Posterior cingulate gyrus (tissue), 11 donors: ENCODE results near the gene OBSL1.

Experiments used
- DNase-seq, 10 donors: peaks; one replicate each; pipeline versions ENCODE4 v3.0.0 to v3.0.0-alpha.2; 2020 to 2021; ENCODE audit warnings: mixed read lengths in 3 of 10
- intact Hi-C: fragments of 100-400 bp; cut with DNase I; formaldehyde crosslinking; loops from one replicate; pipeline ENCODE4 v1.15.1; 2023

The OBSL1 gene

DNA sequence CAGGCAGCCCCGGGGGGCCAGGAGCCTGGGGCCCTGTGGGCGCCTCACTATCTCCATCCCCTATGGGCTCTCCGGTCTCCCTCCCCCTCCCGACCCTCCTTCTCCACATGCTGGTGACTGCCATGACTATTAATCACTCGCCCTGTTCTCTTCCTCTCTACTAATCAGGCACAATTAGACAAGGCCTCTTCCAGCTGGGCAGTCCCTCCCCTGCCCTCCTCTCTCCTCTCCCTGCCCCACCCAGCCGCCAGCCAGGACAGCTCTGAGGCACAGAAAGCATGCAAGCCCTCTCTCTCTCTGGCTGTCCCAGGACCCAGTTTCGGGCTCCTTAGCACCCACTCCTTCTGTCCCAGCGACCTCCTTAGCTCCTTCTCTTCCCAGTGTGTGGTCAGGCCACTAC lies 51.3 kb downstream of the OBSL1 start:
- intact Hi-C loops = loop anchor here (5.0 kb wide), 1 partner anchor 38 kb away; no protein-coding TSS in a partner anchor
- DNase-seq = peak in 1 of 10 donors; percentile 23

DNA sequence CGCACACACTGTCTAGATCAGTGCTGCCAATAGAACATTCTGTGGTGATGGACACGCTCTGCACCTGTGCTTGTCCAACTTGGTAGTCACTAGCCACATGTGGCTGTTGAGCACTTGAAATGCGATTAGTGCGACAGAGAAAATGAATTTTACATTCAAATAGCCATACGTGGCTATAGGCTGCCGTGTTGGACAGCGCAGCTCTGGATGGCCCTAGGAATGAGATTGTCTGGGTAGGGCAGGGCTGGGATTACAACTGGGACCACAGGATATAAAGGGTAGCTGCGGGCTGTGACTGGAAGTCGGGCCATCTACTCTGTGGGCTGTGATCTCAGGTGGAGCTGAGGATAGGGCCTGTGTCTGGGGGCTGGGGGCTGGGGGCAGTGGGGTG lies 51.8 kb downstream of the OBSL1 start:
- intact Hi-C loops = no loop called here
- no peak for DNase-seq

DNA sequence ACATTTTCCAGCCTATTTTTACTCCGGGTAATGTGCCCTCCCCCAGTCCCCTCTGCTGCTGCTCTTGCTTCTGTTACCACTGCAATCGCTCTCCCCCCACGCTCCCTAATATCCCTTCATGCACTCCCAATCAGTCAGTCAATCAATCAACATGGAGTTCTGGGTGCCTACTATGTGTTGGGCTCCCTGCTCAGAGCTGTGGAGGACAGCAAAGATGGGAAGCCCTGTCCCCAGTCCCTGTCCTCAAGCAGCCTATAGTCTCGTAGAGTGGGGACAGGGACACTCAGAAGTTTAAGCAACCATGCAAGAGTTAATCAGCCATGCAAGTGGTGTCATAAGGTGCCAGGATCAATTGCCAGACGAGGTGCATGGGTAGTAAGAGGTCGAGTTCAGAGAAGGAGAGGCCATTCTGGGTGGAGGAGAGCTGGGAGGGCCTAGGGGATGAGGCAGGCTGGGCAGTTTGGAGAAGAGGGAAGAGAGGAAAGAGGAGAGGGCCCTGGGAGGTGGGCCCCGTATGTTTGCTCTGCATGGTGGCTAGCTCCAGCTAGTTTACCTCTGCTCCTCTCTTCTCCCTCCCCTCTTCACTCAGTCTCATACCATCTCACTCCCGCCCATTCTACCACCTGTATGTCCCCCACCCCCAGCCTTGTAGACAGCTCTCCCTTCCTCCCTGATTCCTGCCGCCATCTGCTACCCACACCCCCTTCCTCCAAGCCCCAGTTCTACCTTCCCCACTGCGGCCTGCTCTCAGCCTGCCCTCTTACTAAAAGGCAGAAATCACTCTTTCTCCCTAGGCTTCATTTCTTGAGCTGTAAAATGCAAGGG lies 53.2 kb downstream of the OBSL1 start:
- DNase-seq = no peak
- intact Hi-C loops = no loop called here

DNA sequence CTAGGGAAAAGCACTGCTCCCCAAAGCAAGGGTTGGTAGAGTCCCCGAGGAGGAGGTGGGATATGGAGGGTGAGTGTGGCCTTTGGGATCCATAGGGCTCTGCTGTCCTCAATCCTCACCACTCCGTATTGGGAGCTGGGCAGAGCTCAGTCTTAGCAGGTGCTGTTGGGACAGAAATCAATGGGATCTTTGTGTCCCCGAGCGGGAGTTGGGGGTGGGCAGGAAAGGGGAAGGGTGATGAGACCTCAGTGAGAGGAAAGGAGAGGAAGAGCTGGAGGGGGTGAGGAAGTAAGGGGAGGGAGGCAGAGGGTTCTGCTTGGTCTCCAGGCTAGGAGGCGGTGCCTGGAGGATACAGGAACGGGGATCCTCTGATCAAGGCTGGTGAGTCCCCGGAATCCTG lies 54.5 kb downstream of the OBSL1 start:
- intact Hi-C loops = no loop called here
- DNase-seq = no peak

DNA sequence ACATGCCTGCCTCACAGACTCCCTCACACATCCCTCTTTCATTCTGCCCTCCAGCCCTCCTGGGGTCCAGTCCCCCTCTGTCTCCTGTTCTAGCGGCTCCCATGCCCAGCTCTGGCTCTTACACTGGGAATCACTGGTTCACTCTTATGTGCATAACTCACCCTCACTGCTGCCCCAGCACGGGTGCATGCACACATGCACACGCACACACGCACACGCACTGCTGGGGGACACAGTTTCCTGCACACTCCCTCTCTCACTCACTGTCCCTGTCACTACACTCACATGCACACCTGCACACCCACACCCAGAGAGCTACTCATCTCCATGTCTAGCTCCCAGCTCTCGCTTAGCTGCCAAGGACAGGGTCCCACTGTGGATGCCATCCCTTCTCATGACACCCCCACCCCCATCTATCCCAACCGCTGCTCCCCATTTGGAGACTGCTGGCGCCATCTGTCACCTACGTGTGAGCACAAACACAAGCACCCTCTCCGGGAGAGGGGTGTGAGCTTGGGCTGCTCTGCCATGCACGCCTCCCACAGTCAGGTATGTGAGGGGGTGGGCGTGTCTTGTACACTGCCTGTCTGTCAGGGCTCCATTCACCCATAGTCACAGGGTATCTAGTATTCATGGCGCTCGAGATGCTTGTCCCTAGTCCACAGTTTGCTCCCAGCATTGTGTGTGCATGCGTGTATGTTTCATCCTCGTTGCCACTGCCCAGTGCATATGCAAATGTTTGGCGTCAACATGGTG lies 55.3 kb downstream of the OBSL1 start:
- intact Hi-C loops = no loop called here
- DNase-seq = no peak

DNA sequence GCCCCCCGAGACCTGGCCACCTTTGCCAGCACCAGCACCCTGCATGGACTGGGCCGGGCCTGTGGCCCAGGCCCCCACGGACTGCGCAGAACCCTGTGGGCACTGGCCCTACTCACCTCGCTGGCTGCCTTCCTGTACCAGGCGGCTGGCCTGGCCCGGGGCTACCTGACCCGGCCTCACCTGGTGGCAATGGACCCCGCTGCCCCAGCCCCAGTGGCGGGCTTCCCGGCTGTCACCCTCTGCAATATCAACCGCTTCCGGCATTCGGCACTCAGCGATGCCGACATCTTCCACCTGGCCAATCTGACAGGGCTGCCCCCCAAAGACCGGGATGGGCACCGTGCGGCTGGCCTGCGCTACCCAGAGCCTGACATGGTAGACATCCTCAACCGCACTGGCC lies 56.5 kb downstream of the OBSL1 start:
- intact Hi-C loops = no loop called here

DNA sequence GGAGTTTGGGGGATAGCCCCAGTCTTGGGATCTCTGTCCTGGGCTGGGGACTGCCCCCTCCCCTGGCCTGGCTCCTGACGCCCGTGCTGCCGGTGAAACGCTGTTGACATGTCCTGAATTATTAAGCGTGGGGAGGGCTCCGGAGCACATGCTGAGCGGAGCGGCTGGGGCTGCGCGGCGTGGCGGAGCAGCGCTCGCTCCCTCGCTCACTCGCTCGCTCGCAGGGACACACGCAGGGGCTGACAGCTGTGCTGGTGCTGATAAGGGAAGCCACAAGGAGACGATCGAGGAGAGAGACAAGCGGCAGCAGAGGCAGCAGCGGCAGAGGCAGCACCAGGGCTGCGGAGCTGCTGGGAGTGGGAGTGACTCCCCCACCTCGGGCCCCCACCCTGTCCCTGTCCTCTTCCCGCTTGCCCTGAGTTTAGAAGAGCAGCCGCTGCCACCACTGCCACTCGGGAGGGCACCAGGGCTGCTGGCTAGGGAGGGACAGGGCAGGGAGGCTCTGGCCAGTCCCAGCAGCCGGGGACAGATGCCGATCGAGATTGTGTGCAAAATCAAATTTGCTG lies 57.1 kb downstream of the OBSL1 start, which contains the start of gene ASIC4:
TSS of gene ASIC4 (plus strand) at position 287 of the 566 bp plus-strand sequence. CDS start at position 530, 243 bp downstream.
- DNase-seq = peak in 2 of 10 donors; percentile 32 to 79
- intact Hi-C loops = no loop called here

More for the DNA sequence above, 56.5 kb downstream of the OBSL1 start:
- DNase-seq = peak in 1 of 10 donors; percentile 69

DNA sequence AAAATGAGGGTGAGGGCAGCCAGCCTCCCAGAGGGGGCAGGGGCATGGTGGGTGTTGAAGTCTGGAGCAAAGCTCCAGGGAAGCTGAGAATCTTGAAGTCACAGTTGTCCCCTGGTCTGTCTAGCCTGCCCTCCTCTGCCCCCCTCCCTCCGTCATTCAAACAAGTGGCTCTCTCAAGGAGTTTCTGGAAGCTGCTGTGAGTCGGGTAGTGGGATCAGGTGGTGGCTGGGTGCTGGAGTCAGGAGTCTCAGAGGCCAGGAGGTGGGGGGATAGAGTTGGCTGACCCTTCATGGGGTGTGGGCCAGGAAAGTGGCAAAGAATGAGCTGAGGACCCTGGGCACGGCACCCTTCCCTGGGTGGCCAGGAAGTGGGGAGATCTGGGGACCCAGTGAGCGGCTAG lies 57.6 kb downstream of the OBSL1 start:
- DNase-seq = peak in 1 of 10 donors; percentile 44

DNA sequence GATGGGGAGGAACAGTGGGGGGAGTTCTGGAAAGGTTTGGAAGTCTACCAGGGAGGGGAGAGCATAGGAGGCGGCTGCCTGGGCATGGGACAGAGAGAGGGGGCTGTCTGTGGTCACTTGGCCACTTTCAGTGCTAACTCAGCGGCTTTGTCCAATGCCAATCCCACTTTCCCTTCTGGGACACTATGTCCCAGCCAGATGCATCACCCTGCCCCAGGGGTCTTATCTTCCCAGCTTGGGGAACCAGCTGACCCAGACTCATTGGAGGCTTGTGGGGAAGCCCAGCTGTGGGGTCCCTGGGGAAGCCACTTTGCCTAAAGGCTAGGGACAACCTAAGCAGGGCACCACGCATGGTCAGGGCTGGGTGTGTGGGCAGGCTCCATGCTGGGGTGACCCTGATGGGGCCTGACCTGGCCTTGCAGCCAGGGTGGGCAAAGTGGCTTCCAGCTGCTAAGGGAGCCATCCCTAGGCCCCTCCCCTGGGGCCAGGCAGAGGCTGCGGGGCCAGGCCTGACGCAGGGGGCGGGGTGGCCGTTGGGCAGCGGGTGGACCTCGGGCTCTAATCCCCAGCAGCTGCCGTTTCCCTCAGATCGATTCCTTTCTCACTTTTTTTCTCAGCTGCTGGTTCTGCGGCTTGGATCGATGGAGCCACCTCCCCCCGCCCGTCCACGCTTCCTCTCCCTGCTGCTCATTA lies 58.7 kb downstream of the OBSL1 start:
- intact Hi-C loops = no loop called here
- peak in 1 of 10 donors; percentile 52 for DNase-seq

More for the DNA sequence above, 57.6 kb downstream of the OBSL1 start:
- intact Hi-C loops = no loop called here

DNA sequence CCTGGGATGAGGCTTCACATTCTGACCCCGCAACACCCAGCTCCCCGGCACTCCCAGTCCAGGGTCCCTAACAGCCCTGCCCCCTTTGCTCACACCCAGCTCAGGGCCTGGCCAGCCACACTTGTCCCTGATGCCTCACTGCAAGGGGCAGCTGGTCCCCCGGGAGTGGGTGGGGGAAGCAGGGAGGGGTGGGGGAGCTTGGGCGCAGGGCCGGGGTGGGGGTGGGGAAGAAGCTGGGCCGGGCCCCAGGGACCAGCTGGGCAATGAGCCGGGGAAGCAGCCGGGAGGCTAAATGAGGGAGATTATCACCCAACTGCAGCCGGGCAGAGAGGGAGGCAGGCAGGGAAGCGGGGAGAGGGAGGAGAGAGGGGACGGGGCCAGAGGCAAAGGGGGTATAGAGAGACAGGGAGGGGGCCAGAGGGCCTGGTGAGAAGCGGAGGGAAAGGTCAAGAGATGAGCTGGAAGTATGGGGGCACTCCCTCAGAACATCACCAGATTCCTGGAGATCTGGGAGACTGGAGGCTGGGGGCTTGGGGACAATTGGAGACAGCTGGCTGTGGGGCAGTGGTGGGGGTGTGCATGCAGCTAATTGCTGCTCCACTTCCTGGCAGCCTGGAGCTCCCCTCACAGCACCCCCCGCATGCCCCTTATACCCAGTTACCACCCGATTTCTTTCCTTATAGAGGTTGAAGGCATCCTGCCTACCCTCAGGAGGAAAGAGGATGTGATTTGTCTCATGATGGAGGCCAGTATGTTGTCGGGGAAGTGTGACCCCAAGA lies 59.6 kb downstream of the OBSL1 start:
- DNase-seq = peak in 2 of 10 donors; percentile 71 to 78
- intact Hi-C loops = no loop called here

DNA sequence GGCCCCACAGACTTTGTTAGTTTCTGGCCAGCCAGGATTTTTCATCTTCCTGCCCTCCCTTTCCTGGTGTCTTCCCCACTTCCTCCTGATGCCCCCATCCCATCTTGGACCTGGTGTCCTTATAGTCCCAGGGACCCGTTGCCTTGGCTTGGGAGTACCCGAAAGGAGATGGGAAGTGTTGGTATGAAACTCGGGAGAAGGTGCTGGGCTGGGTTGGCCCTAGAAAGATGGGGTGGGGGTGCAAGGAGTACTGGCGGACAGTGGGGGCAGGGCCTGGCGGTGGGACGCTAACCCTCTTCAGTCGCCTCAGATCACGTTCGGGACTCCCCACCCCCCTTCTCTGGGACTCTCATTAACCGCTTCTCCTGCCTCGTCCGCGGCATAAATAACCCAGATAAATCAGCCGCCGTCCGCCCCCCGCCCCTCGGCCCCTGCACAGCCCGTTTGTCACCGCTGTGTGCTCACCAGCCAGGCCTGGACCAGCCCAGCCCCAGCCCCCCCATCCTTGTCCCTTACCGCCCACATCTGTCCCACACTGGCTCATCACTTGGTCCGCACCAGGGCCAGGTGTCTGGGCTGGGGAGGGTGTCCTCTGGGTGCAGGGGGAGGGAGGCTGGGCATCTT lies 60.7 kb downstream of the OBSL1 start:
- no peak for DNase-seq
- intact Hi-C loops = no loop called here

DNA sequence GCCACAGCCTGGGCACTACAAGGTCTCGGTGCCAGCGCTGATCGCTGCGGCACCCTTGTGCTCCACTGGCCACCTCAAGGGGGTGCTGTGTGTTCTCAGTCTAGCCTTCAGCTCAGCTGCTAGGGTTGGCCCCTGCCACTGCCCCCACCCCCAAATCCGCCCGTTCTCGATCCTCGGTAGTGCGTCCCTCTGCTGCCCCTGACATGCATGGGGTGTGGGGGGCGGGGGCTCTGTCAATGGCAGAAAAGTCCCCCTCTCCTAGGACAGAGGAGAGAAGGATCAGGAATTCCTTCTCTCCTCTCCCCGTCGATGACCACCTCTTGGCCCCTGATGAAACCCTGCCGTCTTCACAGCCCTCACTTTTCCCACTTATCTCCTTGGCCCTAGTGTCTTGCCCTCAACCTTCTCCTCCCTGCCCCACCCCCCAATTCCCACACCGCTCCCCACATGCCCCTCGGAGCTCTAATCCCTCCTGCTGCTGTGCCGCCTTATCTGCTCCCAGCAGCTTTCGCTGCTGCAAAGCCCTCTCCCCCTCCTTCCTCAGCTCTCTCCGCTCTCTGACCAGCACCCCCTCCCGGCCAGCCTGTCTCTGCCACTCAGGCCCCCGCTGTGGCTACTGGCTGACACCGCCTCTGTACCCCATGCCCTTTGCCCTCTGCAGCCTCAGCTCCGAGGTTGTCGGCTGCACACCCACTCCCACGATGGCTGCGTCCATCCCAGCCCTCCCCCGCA lies 61.4 kb downstream of the OBSL1 start:
- peak in 9 of 10 donors; percentile 39 to 94 (median 65) for DNase-seq
- intact Hi-C loops = loop anchor here (1.0 kb wide), 1 partner anchor 20 kb away; no protein-coding TSS in a partner anchor

DNA sequence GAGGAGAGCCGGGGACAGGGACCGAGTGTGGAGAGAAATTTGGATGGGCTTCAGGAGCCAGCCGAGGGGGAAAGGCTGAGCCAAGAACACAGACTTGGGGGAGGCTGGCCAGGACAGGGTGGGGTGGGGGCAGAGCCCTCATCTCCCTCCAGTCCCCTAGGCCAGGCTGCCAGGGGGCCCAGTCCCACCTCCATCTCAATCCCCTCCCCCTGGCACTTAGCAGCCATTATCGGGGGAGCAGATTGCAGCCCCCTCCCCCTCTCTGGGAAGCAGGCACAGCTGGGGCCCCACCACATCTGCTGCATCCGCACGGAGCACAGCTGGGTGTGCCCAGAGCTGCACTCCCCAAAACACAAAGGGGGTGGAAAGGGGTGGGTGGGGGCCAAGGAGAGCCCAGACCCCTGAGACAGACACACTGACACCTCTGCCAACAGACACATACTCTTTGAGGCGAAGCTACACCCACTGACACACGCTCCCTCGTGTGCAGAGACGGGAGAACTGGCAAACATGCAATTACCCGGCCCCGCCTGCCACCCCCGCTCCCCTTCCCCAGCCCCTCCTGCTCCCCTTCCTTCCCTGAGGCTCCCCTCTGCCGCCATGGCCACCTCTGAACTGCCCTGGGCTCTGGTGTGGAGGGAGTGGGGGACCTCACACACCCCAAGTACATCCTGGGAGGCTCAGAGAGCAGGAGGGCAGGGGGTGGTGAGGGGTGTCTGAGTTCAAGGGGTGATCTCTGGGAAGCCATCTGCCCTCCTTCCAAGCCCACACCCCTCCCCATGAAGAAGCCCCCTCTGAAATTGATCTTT lies 62.2 kb downstream of the OBSL1 start:
- peak in 1 of 10 donors; percentile 72 for DNase-seq

DNA sequence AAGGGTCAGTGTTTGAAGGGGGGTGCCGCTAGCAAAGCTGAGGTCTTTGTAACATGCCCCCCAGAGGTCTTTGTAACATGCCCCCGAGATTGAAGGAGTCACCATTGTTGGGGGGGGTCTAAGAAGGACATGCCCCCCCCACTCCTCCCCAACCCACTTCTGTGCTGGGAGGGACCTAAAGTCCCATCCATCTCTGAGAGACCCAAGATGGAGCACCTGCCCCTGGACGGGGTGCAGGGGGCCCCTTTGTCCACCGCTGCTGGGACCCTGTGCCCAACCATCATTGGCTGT lies 63.0 kb downstream of the OBSL1 start:
- intact Hi-C loops = no loop called here
- no peak for DNase-seq

More for the DNA sequence above, 62.2 kb downstream of the OBSL1 start:
- intact Hi-C loops = loop anchor here (1.0 kb wide), 1 partner anchor 21 kb away; no protein-coding TSS in a partner anchor

DNA sequence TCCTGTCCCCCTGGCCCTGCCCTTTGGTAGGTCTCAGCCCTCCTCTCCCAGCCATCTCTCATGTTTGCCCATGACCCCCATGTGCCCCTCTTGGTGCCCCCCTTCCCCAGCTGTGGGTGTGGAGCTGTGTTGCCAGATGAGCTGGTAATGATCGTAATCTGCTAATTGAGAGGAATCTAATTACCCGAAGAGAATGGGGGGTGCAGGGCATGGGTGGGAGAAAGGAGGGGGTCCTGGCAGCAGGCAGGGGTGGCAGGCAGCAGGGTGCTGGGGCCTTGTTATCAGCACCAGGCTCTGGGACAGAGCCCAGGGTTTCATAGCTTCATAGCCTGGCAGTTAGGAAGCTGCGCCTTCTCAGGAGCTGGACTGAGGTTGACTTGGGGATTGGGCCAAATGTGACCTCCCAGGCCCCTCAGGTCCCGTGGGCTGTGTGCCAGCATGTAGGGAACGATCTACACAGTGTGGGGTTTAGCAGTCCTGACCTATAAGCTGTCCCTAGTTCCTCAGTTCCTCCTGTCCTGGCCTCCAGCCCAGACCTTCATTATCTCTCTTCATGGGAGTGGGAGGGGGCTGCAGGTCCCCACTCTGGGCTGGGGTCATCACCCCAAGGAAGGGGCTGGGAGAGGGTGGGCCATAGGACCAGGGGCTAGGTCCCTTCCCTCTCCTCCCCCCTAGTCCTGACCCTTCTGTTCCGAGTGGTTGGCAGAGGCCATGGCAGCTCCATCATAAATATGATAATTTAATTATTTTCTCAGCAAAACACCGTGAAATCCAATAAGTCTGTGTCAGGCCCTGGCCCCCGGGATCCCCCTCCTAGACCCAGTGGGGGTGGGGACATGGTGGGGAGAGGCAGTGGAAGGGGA lies 63.5 kb downstream of the OBSL1 start:
- DNase-seq = peak in 1 of 10 donors; percentile 76
- intact Hi-C loops = no loop called here

DNA sequence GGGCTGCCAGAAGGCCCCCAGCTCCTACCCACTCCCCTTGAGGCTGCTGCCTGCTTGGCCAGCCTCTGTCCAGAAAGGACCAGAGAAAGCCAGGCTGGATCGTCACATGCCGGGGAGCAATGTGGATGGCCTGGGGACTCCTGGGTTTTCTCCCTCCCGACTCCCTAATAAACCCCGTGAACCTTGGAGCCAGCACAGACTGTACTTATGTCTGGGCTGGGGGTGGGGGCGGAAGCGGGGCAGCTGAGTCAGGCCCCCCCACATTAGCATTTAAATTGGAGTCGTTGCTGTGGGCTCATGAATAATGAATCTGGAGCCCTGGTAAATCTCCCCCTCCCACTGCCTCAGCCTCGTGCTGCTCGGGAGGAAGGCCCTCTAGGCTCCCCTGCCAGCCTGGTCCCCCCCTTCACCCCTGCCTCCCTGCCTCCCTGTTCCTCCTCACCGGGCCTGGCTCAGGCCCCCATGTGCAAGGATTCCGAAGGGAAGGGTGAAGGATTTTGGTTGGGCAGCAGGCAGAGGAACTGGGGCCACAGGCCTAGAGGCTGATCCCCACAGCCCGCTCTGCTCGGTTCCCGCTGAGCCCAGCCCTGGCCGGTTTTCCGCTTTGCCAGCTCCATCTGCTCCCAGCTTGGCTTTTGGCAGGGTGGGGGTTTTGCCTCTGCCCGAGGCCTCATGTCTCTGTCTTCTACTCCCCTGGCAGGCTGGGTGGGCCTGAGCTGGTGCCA lies 64.4 kb downstream of the OBSL1 start:
- intact Hi-C loops = no loop called here
- peak in 1 of 10 donors; percentile 73 for DNase-seq
